GM12873 (cell line): ENCODE measurements around the gene ALDH18A1.

Experiments used
- TF ChIP-seq, protein P1 (sequence below): IDR thresholded peaks from 2 replicates; pipeline ENCODE4 v1.5.1; 2012; ENCODE audit warnings: low read depth, mild to moderate bottlenecking, moderate library complexity, low read length, control low read depth; ENCODE audit not compliant: insufficient read depth; ENCODE audit errors: missing control alignments

Gene ALDH18A1

DNA sequence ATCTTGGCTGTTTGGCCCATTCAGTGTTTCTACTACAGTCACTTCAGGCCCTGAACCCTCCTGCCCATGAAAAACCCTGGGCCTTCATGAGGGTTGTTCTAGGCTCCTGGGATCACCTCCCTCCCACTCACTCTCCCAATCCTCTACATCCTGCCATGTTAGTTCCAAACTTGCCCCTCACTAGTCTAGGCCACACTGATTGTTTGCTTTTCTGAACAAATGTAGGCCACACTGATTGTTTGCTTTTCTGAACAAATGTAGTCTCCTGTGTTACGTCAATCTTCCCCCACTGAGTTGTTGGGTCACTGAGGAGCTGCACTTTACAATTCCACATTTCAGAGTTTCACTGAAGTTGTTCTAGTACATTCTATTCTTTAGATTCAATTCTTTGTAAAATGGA lies 5.3 kb upstream of the ALDH18A1 start:
- TF ChIP-seq, protein P1, sequence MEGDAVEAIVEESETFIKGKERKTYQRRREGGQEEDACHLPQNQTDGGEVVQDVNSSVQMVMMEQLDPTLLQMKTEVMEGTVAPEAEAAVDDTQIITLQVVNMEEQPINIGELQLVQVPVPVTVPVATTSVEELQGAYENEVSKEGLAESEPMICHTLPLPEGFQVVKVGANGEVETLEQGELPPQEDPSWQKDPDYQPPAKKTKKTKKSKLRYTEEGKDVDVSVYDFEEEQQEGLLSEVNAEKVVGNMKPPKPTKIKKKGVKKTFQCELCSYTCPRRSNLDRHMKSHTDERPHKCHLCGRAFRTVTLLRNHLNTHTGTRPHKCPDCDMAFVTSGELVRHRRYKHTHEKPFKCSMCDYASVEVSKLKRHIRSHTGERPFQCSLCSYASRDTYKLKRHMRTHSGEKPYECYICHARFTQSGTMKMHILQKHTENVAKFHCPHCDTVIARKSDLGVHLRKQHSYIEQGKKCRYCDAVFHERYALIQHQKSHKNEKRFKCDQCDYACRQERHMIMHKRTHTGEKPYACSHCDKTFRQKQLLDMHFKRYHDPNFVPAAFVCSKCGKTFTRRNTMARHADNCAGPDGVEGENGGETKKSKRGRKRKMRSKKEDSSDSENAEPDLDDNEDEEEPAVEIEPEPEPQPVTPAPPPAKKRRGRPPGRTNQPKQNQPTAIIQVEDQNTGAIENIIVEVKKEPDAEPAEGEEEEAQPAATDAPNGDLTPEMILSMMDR, result no peak

DNA sequence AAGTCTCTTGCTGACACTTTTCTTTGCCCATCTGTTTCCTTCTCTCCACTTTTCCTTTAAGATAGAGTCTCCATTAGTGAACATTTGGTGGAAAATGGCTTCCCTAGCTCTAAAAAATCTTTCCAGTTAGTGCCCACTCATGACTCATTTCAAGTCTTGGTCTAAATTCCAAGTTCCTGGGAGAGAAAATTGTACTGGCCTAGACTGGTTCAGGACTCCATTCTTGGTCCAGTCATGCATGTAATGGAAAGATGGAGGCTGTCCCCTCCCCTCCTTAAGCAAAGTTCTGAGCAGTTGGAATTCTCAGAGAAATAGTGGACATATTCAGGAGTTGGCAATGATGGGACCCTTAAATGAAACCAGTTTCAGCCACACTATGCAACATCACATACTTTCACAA lies 3.8 kb upstream of the ALDH18A1 start:
- TF ChIP-seq, protein P1, result no peak

DNA sequence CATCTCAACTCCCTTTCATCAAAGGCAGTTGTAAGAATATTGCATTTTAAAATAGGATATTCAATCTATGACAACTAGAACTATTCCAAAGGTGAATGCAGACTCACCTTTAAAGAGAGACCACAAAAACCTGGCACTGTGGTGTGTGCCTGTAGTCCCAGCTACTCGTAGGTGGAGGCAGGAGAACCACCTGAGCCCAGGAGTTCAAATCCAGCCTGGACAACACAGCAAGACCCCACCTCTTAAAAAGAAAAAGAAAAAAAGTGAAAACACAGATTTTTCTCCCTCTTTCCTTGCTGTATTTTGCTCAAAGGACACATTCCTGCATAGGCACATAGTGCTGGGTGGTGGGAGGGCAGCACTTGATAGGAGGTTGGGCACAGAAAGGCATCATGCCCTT lies 739 bp upstream of the ALDH18A1 start:
- TF ChIP-seq, protein P1, result no peak

DNA sequence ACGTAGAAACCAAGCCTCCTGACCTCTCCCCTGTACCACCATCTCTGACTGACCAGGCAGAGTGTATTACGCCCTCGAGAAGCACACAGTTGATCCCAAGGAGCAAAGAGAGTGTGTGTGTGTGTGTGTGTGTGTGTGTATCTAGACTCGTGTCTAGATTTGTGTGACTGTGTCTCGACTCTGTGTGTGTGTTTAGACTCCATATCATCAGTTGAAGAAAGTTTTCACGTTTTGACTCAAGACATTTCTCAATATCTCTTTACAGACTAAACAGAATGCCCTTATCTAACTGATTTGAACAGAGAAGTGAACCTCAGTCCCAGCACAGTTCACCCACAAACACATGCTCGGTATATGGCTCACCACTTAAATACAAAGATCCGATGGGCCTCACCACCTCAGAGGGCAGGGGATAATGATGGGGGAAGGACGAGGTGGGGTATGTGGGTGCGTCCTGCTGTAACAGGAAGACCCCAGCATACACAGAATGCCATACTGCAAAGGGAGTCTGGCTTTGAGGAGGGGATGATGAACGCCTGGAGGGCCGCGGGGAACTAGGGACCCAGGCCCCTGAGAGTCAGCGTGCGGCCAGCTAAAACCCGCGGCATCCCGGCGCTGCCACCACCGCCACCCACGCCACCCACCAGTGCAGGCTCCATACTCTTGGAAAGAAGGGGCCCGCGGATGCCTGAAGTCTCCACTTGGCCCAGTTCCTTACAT lies 780 bp downstream of the ALDH18A1 start:
- TF ChIP-seq, protein P1, result no peak

DNA sequence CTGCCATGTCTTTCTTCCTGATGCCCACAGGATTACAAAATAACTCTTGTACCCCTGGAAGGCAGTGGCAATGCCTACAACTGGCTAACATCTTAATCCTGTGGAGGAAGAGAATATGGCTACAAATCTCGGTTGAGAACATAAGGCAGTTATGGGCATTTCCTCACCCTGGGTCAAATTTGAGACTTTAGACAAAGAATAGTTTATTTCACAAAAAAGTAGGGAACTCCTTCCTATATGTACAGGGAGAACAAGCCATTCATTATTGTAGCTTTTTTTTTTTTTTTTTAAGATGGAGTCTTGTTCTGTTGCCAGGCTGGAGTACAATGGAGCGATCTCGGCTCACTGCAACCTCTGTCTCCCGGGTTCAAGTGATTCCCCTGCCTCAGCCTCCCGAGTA lies 2.6 kb downstream of the ALDH18A1 start:
- TF ChIP-seq, protein P1, result no peak

DNA sequence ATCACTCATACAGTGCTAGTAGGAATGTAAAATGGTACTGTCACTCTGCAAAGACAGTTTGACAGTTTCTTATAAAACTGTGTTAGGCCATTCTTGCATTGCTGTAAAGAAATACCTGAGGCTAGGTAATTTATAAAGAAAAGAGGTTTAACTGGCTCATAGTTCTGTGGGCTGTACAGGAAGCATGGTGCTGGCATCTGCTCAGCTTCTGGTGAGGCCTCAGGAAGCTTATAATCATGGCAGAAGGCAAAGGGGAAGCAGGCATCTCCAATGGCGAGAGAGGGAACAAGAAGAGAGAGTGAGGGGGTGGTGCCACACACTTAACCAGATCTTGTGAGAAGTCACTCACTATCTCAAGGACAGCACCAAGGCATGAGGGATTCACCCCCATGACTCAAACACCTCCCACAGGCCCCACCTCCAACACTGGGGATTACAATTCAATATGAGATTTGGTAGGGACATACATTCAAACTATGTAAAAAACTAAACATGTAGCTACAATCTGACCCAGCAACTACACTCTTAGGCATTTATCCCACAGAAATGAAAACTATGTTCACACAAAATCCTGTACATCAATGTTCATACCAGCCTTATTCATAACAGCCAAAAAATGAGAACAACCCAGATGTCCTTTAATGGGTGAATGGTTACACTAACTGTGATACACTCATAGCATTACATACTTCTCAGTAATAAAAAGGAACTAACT lies 5.0 kb downstream of the ALDH18A1 start:
- TF ChIP-seq, protein P1, result no peak

DNA sequence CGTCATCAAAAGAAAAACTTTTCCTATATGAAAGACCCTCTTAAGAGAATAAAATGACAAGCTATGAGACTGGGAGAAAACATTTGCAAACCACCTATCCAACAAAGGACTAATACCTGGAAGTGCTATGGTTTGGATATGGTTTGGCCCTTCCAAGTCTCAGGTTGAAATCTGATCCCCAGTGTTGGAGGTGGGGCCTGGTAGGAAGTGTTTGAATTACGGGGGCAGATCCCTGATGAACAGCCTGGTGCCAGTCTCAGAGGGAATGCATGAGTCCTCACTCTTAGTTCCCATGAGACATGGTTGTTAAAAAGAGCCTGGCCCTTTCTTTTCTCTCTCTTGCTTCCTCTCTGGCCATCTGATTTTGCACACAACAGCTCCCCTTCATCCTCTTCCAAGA lies 6.3 kb downstream of the ALDH18A1 start:
- TF ChIP-seq, protein P1, result no peak
